ENCODE measurements around the gene DCLK3. TPM values are rescaled to one million over a fixed set of nuclear protein-coding genes. Genes with fewer than 3 reads are reported as not detected.

The DCLK3 gene
- total and polyA plus RNA-seq, 3 donors from 2014 or later = 4.0 to 8.1 (median 4.8) TPM

DNA sequence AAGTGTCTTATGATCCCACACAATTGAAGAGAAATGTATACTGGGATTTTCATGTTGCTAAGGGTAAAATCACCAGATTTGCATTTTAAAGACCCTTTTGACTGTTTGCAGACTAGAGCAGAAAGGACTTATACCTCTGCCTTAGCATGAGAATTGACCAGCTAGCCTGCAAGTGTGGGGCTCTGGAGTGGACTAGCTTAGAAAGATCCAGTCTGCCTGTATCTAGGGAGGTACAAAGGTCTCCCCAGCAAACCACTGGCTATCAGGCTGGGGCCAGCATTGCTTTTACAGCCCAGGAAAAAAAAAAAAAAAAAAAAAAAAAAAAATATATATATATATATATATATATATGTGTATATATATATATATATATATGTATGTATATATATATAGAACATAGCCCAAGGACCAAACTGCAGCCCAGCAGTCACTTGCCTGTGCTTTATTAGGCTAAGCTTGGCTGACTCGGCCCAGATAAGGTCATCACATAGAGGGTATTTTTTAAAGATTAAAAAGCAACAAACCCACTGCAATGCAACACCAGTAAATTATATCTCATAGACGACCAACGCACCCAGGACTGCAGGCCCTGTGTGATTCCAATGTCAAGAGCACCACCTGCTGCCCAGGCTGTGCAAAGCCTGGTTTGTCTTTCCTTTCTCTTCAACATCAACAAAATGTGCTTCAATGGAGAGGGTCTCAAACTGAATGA is 63.7 kb downstream of the DCLK3 start:
- Histone ChIP-seq H3K27me3 (no peaks in the 10 kb centered on the region), H3K36me3 (ENCODE audit: low read depth, missing control alignments) (no peaks in the 10 kb centered on the region), H3K27ac (no peak overlapping the region), H3K9me3 (no peaks in the 10 kb centered on the region), H3K4me1 (no peaks in the 10 kb centered on the region), H3K4me3 (no peak overlapping the region)
- DNase-seq = peak; percentile 67
- TF ChIP-seq, protein P1, sequence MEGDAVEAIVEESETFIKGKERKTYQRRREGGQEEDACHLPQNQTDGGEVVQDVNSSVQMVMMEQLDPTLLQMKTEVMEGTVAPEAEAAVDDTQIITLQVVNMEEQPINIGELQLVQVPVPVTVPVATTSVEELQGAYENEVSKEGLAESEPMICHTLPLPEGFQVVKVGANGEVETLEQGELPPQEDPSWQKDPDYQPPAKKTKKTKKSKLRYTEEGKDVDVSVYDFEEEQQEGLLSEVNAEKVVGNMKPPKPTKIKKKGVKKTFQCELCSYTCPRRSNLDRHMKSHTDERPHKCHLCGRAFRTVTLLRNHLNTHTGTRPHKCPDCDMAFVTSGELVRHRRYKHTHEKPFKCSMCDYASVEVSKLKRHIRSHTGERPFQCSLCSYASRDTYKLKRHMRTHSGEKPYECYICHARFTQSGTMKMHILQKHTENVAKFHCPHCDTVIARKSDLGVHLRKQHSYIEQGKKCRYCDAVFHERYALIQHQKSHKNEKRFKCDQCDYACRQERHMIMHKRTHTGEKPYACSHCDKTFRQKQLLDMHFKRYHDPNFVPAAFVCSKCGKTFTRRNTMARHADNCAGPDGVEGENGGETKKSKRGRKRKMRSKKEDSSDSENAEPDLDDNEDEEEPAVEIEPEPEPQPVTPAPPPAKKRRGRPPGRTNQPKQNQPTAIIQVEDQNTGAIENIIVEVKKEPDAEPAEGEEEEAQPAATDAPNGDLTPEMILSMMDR (IDR thresholded peaks at IDR 0.05) = peak; percentile 26 to 62 (median 53)
- no peak for TF ChIP-seq POLR2A (IDR thresholded peaks at IDR 0.05)
- WGBS, 2 donors = 7 to 28% methylated on average over 3 of the region's 3 CpGs
- intact Hi-C loops (cut with DNase I; ENCODE audit: low total_unique reads) = no loop called here

DNA sequence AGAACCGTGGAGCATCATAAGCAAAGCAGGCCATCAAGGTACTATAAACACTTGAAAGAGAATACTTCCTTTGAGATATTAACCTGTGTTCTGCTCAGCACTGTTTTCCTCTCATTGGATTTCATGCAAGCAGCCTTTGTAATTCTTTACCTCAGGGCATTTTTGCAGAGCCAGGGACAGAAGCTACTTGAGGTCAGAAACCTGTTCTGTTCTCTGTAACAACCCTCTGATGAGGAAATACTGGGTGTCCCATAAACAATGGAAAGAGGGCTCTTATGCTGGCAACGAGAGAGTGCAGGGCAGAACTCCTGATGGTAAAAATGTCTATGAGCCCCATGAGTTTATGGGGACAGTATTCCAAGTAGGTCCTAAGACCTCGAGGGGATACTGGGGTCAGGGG is 66.0 kb downstream of the DCLK3 start:
- no peaks in the 10 kb centered on the region for H3K9me3 ChIP-seq
- H3K4me1 ChIP-seq = no peaks in the 10 kb centered on the region
- H3K4me3 ChIP-seq = no peak overlapping the region
- H3K36me3 ChIP-seq (ENCODE audit: low read depth, missing control alignments) = no peaks in the 10 kb centered on the region
- intact Hi-C loops (cut with DNase I; ENCODE audit: low total_unique reads) = no loop called here
- WGBS, 2 donors = 78 to 80% methylated on average over 3 of the region's 3 CpGs
- no peak overlapping the region for H3K27ac ChIP-seq
- TF ChIP-seq, protein P1 (IDR thresholded peaks at IDR 0.05) = no peak
- TF ChIP-seq POLR2A (IDR thresholded peaks at IDR 0.05) = no peak
- DNase-seq = no peak
- no peaks in the 10 kb centered on the region for H3K27me3 ChIP-seq

DNA sequence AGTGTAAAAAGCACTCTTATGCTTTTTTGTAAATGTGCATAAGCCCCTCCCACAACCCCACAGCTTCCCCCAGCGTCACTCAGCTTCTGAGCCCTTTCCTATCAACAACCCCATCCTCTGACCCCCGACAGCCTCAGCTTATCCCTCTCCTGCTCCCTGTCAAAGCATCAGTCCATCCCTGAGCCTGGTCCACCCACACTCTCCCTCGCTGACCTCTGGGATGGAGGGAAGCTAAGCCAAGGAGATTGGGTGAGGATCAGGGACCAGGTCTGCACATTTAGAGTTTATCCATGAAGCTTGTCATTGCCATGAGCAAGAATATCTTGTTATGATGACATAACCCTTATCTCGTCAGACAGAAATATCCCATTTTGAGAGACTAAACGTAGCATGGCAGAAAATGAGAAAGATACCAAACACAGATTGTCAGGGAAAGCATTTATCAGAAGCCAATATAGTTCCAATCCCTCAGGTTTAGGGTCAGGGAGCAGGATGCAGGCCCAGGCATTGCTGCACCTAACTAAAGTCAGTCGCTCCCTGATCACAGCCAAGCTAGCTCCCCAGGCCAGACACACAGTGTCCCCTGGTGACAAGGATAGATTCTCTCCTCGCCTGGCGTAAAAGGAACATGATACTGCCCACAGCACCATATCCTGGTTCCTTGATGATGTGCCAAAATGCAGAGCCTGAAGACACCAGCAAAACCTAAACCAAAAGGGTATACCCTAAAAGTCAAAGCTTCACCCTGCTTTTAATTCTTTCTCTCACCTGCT is 66.9 kb downstream of the DCLK3 start:
- Histone ChIP-seq H3K27ac (no peak overlapping the region), H3K4me3 (no peak overlapping the region), H3K36me3 (ENCODE audit: low read depth, missing control alignments) (no peaks in the 10 kb centered on the region), H3K27me3 (no peaks in the 10 kb centered on the region), H3K4me1 (no peaks in the 10 kb centered on the region), H3K9me3 (no peaks in the 10 kb centered on the region)
- TF ChIP-seq, protein P1 (IDR thresholded peaks at IDR 0.05) = no peak
- TF ChIP-seq POLR2A (IDR thresholded peaks at IDR 0.05) = no peak
- intact Hi-C loops (cut with DNase I; ENCODE audit: low total_unique reads) = no loop called here
- 80% methylated on average over 8 of the region's 8 CpGs for WGBS, 2 donors
- DNase-seq = no peak

DNA sequence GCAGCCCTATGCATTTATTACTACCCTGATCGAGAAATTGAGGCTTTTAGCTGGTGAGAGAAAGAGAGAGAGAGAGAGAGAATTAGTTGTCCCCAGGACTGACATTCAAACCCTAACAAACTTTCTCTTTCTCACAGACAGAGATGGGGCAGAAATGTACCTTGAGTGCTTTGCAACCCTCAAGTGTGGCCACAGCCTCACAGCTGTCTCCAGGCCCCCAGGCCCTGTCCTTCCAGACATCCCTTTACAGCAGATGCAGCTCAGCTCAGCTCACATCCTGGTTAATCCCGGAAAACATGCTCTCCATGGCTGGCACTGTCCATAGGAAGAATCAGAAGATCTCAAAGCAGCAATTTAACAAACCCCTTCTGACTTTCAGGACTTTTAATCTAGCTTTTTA is 67.6 kb downstream of the DCLK3 start:
- no peaks in the 10 kb centered on the region for H3K9me3 ChIP-seq
- H3K36me3 ChIP-seq (ENCODE audit: low read depth, missing control alignments) = no peaks in the 10 kb centered on the region
- DNase-seq = no peak
- H3K4me3 ChIP-seq = no peak overlapping the region
- no peak overlapping the region for H3K27ac ChIP-seq
- no peak for TF ChIP-seq POLR2A (IDR thresholded peaks at IDR 0.05)
- TF ChIP-seq, protein P1 (IDR thresholded peaks at IDR 0.05) = no peak
- H3K27me3 ChIP-seq = no peaks in the 10 kb centered on the region
- 83% methylated on average over 2 of the region's 2 CpGs for WGBS, 2 donors
- intact Hi-C loops (cut with DNase I; ENCODE audit: low total_unique reads) = no loop called here
- H3K4me1 ChIP-seq = no peaks in the 10 kb centered on the region
